SHP77 (cell line): Measurements from ENCODE around the gene UBN1.
"Not testable (repeated sequence)": the region's sequence is repeated elsewhere in the genome, so short reads cannot be mapped to it uniquely, and the experiment has no call there.

Experiments used
- DNase-seq, 2 experiments: peaks; one replicate each; lab custom pipeline; 2025; lab: John Stamatoyannopoulos, UW

The UBN1 gene

DNA sequence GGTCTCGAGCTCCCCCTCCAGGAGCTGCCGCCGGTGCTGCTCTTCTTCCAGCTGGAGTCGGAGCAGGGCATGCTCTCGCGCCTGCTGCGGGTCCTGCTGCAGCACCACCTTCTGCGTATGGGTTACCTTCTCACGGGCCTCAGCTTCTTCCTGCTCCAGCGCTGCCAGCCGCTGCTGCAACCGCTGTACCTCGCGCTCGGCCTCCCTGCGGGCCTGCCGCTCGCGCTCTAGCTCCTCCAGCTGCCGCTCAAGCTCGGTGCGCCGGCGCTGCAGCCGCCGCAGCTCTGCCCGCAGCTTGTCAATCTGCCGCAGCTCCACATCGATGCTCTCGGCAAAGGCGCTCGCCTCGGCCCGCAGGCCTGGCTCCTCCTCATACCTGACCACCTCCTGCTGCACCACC is 36.9 kb downstream of the UBN1 start:
- no peak for DNase-seq

DNA sequence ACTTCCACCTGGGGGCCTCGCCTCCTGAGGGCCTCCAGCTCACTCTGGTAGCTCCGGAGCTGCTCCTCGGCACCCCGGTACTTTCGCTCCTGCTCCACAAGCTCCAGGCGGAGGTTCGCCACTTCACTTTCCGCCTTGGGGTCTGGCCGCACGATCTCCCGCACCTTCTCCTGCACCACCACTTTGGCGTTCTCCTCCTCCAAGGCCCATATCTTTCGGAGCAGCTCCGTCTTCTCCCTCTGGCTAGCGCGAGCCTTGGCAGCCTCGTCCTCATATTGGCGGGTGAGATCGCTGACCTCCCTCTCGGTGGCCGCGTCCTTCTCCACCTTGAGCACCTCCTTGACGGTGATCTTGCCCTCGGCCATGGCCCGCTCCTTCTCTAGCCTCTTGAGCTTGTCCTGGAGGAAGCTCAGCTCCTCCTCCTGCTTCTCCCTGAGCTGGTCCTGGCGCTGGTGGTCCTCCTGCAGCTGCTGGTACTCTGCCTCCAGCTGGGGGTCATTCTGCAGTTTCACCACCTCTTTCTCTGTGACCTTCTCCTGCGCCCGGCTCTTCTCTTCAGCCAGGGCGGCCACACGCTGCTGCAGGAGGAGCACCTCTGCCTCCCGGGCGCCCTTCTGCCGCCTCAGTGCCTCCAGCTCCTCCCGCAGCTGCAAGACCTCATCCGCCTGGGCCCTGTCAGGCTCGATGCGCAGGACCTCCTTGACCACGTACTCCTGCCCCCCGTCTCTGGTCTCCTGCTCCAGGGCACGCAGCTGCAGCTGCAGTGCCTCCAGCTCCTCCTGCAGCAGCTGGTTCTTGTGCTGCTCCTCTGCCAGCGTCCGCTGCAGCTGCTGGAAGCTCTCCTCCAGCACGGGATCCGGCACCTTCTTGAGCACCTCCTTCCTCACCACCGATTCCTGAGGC is 37.9 kb downstream of the UBN1 start:
- DNase-seq = no peak

DNA sequence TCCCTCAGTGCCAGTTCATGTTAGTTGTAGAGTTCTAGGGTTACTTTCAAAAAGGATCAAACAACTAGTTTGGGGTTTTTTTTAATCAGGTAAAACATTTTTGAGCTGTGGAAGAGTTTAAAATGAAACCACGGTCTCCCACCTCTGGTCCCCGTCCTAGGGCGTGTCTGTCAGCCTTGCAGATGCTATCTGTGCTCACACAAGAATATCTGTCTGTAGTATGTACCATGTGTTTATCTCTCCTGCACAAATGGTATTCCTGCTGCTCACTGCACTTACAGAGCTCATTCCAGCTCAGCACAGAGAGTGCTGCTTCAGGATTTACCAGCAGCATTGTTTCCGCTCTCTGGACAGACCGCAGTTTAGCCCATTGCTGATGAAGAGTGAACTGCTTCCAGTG is 38.9 kb downstream of the UBN1 start:
- DNase-seq = no peak

DNA sequence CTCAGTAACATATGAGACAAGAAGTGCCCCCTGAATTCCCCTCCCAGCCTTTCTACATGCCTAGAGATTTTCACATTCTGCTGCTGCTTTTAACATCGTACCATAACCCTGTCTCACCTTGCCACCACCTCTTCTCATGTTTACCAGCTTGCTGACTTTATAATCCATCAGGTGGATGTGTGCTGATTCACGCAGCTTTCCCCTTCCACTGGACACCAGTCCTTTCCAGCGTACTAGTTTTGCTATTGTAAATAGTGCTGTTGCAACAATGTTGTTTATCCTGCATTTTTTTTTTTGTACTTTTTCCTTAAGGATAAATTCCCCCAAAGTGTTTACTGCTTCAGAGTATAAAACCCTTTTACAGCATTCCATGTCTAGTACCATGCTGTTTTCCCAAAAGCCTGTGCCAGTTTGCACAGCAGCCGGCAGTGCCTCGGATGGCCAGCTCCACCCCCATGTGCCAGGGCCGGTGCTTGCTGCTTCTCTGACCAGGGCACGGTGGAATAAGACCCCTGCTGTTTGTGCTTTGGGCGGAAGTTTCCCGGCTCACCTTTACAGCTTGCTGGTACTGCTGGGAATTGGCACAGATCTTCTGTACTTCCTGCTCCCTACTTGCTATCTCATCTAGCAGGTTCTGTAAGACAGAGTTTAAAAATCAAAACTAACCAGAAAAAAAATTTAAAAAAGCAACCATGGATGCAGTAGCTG is 41.3 kb downstream of the UBN1 start:
- no peak for DNase-seq

DNA sequence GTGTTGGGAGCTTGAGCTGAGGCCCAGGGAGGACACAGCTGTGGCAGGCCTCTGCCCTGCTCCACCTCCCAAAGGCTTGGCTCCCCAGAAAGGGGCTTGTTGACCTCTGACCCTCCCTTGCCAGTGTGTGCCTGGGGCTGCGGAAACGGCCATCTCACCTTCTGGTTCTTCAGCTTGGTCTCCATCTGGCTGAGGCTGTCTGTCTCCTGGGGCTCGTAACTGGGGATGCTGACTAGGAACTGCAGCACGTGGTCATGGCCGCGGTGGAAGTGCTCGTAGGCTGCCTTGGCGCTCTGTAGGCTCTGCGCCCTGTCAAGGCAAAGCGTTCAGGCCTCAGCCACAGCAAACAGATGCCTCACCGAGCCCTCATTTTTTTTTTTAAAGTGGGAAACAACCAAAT is 42.7 kb downstream of the UBN1 start:
- no peak for DNase-seq

DNA sequence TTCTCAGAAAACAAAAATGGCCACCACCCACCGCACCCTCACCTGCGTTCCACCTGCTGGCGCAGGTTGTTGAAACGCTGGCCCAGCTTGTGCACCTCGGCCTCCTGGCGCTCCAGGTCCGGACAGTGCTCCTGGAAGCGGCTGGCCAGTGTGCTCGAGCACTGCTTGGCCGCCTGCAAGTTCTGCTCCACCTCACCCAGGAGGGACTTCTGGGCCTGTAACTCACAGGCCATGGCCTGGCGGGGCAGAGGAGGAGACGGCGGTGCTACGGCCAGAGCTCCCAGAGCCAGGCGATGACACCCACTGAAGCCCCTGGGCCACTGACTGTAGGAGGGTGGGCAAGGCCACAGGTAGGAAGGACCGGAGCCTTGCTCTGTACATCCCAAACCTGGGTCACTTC is 43.4 kb downstream of the UBN1 start:
- DNase-seq = no peak

DNA sequence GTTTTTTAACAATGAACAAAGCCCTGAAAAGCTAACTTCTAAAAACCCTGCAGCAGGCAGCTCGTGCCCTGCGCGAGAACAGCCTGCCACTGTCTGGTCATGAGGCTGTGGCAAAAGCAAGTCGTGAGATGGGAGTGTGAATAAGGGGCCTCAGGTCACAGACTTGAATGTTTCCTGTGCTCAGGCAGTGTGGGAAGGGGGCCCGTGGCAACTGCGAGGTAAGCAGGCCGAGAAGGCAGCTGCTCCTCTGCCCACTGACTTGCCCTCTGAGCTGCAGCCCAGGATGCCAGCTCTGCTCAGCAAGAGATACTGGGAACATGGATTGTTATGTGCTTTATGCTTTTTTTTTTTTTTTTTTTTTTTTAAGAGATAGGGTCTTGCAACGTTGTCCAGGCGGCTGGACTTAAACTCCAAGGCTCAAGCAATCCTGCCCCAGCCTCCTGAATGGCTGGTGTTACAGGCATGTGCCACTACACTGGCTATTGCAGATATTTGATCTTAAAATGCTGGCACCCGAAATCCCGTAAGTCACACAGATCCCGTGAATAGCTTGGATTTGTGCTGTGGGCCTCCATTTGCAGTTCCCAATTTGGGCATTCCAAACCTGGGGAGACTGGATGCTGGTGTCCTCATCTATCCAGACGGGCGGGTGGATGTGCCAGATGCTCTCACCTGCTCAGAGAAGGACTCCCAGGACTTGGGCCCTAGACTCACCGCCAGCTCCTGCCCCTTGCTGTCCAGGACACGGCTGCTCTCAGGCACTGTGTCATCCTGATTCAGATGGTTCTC is 44.0 kb downstream of the UBN1 start:
- DNase-seq = no peak

DNA sequence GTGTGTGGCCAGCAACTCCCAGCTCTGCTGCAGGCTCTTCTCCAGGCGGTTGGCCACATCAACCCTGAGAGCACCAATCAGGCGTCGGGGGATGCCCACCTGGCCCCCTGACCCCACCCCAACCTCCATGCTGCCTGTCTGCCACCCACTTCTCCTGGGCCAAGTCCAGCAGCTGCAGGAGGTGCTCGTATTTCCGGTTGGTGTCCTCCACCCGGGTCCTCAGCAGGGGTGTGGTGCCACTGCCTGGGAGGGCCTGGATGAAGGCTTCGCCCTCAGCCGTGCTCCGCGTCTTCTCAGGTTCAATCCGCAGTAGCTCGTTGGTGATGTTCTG is 44.6 kb downstream of the UBN1 start:
- DNase-seq = peak; percentile 27 to 40

DNA sequence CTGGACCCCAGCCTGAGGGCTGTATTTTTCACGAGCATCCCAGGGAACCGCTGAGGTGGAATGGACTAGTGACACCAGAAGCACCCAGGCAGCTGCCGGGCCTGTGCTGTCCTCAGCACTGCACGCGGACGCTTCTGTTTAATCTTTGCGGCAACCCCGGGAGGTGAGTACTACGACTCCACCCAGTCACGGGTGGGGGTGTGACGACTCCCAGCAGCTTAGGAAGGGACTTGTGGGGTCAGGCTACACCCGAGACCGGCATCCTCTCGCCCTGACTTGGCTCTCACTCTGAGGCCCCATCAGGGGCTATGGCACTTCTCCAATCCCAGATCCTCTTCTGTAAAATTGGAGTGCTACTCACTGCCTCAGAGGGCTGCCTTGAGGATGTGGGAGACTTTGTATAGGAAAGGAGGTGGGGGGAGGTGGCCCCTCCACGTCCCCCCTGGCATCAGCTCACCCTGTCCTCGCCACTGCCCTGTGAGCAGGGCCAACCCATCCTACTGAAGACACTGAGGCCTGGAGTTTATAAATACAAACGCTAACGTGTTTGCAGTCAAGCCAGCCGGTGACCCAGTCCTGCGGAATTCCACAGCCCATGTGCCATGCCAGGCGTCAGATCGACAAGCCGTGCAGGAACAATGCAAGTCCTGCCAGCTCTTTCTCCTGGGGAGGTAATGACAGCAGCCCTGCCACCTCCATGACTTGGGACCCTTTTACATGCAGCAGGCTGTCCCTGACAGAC is 45.3 kb downstream of the UBN1 start:
- no peak for DNase-seq

DNA sequence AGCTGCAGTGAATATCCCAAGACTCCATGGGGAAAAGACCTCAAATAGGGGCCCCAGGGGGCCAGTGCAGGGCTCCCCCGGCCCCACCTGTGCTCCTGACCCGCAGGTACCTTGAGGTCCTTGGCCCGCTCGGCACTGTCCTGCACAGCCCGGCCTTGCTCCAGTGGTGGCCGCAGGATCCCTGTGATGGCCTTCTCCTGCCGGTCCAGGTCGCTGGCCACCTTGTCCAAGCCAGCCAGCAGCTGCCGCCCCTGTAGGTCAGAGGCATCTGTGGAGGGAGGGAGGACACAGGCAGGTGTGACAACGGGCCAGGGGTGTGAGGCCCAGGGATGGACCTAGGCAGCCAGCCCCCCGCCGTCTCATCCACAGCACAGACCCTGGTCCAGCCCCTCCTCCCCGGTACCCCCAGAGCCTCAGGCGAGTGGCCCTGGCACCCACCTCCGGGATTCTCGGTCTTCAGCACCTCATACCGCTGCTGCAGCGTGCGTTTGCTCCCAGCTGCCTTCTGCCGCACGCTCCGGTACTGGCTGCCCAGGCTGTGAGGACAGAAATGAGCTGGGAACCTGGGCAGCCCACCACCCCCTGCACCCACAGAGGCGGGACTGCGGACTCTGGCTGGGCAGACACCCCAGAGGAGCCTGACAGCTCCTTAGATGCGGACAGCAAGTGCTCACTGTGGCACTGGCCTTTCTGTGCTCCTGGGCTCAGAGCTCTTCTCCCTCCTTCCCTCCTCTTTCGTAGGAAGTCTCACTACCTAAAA is 46.0 kb downstream of the UBN1 start:
- no peak for DNase-seq

DNA sequence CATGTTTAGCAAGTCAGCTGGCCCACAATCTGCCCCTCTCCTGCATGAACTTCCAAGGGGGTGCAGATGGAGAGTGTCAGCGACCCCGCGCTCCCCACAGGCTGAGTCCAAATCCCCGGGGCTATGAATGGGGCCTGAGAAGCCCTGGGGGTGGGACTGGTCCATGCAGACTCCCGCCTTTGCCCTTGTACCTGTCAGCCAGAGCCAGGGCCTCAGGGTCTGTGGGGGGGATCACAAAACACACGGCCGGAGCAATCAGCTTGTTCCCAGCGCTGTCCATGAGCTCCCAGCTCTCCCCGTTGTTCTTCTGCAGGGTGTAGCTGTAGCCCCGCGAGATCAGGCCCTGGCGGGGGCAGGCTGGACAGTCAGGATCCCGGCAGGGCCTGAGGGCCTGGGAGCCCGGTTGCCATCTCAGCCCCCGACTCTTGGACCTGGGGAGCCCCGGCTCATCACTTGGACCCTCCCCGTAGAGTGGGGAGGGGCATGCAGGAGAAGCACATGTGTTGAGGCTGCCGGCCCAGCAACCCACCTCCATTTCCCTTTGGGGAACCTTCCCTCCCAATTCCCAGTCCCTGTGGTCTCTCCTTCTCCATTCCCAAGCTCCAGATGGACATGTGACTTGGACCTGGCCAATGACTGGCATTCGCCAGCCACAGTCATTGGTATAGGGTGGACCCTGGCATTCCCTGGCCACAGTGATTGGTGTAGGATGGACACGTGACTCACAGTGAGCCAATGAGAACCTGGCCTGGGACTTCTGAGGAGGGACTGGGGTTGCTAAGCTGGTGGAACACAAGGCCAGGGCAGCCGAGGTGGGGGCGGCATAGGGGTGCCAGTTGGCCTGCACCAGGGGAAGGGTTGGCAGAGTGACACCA is 47.2 kb downstream of the UBN1 start:
- DNase-seq = no peak

DNA sequence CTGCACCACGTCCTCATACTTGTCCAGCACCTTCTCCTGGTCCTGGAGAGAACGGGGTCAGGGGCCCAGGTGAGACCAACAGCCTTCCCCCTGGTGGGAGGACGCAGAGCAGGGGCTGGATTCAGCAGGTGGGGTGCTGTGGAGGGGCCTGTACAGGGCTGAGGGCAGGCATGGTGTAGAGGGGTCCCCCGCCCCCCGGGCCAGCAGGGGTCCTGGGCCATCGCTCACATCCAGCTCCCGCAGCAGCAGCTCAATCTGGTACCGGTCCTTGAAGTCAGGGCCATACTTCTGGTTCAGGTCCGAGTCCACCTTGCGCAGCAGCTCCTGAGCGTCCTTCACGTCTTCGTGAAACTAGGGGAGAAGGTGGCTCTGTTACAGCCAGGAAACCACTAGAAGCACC is 48.1 kb downstream of the UBN1 start:
- DNase-seq = no peak

DNA sequence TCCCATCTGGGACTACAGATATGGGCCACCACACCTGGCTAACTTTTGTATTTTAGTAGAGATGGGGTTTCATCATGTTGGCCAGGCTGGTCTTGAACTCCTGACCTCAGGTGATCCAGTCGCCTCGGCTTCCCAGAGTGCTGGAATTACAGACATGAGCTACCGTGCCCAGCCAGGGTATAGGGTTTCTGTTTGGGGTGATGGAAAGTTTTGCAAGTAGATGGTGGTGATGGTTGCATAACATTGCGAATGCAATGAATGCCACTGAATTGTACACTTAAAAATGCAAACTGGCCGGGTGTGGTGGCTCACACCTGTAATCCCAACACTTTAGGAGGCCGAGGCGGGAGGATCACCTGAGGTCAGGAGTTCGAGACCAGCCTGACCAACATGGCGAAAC is 49.5 kb downstream of the UBN1 start:
- DNase-seq = not testable (repeated sequence)

DNA sequence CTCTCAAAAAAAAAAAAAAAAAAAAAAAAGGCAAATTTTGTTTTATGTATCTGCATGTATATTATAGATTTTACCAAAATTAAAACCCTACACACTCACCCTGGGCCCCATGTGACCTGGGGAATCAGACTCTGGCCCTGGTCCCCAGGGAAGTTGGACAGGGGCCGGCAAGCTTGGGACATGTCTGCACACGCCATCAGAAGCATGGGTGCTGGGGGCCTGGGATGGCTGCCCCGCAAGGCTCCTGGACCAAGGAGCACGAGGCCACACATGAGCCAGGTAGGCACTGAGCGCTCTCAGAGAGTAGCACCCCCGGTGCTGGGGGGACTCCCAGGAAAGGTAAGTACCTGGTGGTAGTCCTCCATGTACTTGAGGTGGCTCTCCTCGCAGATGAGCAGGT is 50.0 kb downstream of the UBN1 start:
- DNase-seq = no peak

DNA sequence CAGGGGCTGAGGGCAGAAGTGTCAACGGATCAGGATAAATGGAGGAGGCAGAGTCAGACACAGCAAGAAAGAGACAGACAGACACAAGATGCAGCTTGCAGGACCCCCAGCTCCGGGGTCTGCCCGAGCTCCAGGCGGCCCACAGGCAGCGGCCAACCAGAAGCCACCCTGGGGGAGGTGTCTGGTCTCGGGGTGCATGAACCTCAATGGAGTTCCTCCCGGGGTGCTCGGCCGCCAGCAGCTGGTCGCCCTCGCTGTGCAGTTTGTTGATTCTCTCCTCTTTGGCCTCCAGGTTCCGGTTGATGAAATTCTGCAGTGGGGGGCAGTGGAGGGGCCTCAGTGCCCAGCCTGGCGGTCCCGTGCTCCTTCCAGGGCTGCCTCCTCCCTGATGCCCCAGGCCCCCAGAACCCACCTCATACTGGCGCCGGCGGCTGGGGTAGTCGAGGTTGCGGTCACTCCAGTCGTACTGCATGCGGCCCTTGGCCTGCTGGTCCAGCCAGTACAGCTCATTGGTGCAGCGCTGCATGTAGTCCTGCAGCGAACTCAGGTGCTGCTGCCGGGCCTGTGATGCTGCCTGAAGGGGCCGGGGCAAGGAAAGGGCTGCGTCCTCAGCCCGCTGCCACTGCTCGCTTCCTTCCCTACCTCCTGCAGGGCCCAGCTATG is 51.7 kb downstream of the UBN1 start:
- no peak for DNase-seq

DNA sequence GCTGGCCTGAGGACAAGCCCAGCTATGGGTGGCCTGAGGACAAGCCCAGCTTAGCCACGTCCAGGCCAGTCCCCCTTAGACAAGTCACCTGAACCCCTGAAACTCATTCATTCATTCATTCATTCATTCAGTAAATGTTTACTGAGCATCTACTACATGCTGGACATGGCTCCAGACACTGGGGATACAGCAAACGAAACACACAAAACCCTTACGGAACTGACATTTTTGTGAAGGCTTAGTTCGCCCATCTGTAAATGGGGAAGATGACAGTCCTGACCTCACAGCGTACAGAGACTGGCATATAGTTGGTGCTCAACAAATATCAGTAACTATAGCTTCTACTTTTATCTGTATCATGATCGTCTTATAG is 52.2 kb downstream of the UBN1 start:
- DNase-seq = no peak

DNA sequence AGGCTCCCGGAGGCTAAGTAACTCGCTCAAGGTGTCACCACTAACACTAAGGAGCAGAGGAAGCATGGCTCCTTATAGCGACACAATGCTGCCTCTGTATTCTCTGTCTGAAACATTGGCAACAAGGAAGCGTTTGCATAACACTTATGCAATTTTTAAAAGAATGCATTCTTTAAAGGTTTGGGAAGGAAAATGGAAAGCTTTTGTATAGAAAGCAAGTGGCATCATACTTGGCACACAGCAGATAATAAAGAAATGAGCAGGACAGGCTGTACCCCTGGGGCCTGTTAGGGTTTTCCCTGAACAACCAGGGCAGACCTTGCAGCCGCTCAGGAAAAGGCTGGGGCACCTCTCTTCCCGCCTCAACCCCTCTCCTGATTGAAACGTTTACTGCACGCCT is 52.8 kb downstream of the UBN1 start:
- DNase-seq = no peak

DNA sequence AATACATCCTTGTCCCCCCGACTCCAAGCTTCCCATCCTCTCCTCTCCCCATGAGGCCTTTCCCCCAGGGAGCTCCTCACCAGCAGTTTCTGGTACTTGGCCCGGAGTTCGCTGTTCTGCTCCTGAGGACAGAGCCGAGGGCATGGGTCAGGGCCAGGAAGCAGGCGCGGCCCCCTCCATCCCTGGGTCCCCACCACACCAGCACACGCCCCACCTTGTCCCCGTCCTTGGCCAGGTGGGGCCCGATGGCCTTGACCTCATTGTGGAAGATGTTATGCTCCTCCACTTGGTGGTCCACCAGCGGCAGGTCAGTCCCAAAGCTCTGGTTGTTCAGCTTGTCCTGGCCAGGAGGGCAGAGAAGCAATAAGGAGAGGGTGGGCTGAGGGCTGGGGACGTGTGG is 53.5 kb downstream of the UBN1 start:
- no peak for DNase-seq

DNA sequence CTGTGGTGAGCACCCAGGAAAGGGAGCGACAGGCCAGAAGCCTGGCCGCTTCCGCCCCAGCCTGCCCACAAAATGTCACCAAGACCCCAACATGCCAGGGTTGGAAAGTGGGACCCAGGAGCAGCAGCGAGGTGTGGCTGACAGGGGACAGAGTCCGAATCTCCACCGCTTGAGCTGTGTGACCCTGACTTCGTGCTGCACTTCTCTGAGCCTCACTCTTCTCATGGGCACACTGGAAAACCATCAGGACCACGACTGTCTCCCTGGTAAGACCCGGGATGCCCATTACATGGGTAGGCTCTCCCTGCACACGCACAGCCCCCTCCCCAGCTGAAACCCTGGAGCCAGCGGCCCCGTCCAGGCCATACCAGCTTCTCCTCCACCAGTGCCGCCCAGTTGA is 54.8 kb downstream of the UBN1 start:
- DNase-seq = no peak
